Heart right ventricle (tissue), 16 donors: ENCODE results near the gene APOBEC2. TPM values are rescaled to one million over a fixed set of nuclear protein-coding genes. Genes with fewer than 3 reads are reported as not detected.

Experiments
- ATAC-seq, 8 donors: fragments of 200-7000 bp; cut with Tn5 transposase; one replicate each; pipeline ENCODE4 v1.9.1; 2020; ENCODE audit warnings: mild to moderate bottlenecking in 8 of 8, moderate library complexity in 8 of 8, moderate number of reproducible peaks in 1 of 8
- DNase-seq, 2 donors: peaks; one replicate each; pipeline ENCODE4 v3.0.0-alpha.2; 2020
- H3K27ac ChIP-seq, 10 donors: fragments of 200-600 bp; sonication (generic) in 2 of 10; one replicate each; pipeline versions ENCODE4 v1.5.0 to v1.8.0; 2020 to 2022; ENCODE audit warnings: mild to moderate bottlenecking in 3 of 10
- H3K27me3 ChIP-seq, 7 donors: fragments of 200-600 bp; one replicate each; pipeline ENCODE4 v1.8.0; 2021 to 2022; ENCODE audit warnings: mild to moderate bottlenecking in 2 of 7
- H3K36me3 ChIP-seq, 9 donors: fragments of 200-600 bp; sonication (generic) in 1 of 9; one replicate each; pipeline versions ENCODE4 v1.5.0 to v1.8.0; 2020 to 2022; ENCODE audit warnings: mild to moderate bottlenecking in 2 of 9
- H3K4me1 ChIP-seq, 9 donors: fragments of 200-600 bp; sonication (generic) in 1 of 9; one replicate each; pipeline versions ENCODE4 v1.5.0 to v1.8.0; 2020 to 2022; ENCODE audit warnings: mild to moderate bottlenecking in 4 of 9
- H3K4me3 ChIP-seq, 10 donors: fragments of 200-600 bp; sonication (generic) in 2 of 10; one replicate each; pipeline versions ENCODE4 v1.5.0 to v1.8.0; 2020 to 2022; ENCODE audit warnings: mild to moderate bottlenecking in 7 of 10, moderate library complexity in 2 of 10
- H3K9me3 ChIP-seq, 11 donors: fragments of 200-600 bp in 10 of 11; sonication (generic) in 2 of 11; one replicate each; pipeline versions ENCODE4 v1.5.0 to v1.8.0; 2013 to 2022; ENCODE audit warnings: mild to moderate bottlenecking in 2 of 11, control low read depth in 1 of 11, moderate library complexity in 1 of 11
- CTCF ChIP-seq, 9 donors: fragments of 200-600 bp; sonication (generic) in 2 of 9; IDR thresholded peaks; one replicate each; pipeline versions ENCODE4 v1.5.0 to v1.8.0; 2021 to 2022; ENCODE audit warnings: antibody characterized with exemption in 9 of 9, mild to moderate bottlenecking in 5 of 9, moderate library complexity in 1 of 9
- WGBS, 2 donors: extraction: QIAGEN DNeasy Blood & Tissue Kit; methylation state at CpG; one replicate each; pipeline ENCODE4 v1.1.7; 2013; ENCODE audit warnings: inconsistent platforms in 1 of 2; 5-methylcytosine and 5-hydroxymethylcytosine counted together
- intact Hi-C, 10 donors: fragments of 100-400 bp; cut with DNase I; formaldehyde crosslinking; loops; one replicate each; pipeline versions ENCODE4 v1.11.1 to v1.14.2; 2022
- polyA plus RNA-seq, 2 donors: library from polyadenylated mRNA; stranded (reverse); fragments of 200-250 nt; gene quantifications; one replicate each; pipeline ENCODE4 v1.2.3, GENCODE V29; 2013
- total RNA-seq, 10 donors: library from RNA; stranded (reverse); fragmentation: NEBNext Ultra II Directional in 3 of 10; extraction: Animal tissue kit (Norgen Biotek cat#: 25700) in 3 of 10; gene quantifications; one replicate each; pipeline versions ENCODE4 v1.2.1 to v1.2.4, GENCODE V29; 2021 to 2023
- donor health status: Arrhythmogenic right ventricular cardiomyopathy.
- donor health status: ischemic (EF 13 %, LVEDD 7.1; RV severe dilation, severe dysfunction).
- donor health status: healthy with polysubstance abuse.
- donor health status: DM: no; HTN: yes; CAD: no.
- donor health status: DM: no; HTN: no; CAD: no.
- donor health status: ischemic (EF 25% LVEDD 6.9; RV normal size, moderate dysfunction).
- donor health status: ischemic (EF 25% LVEDD 5.7; RV mildly dilated, moderate dysfunction).
- donor health status: healthy.
- donor health status: DM: yes; HTN: yes; CAD: no.
- donor health status: Ischemic cardiomyopathy.
- donor health status: ischemic (EF 35%, LVEDD 5.7; RV mildly dilated, moderate dysfunction).
- donor health status: nonischemic (EF 11% LVEDD 7.7; RV severe dilation, severe dysfunction).
- donor health status: DM: yes; HTN: yes; CAD: no.
- donor health status: PGD.
- donor health status: ischemic (EF 29% LVEDD 5.4; RV normal size, mild dysfunction).
- donor health status: nonischemic (EF 23%, LVEDD 6.1; RV moderate dilation, normal function).

Gene APOBEC2
- total and polyA plus RNA-seq, 12 donors, result 79.0 to 307 (median 218) TPM

GRCh38 chr6:41071923-41072835 is 19.2 kb downstream of the APOBEC2 start, which contains the start of gene OARD1:
TSS of gene OARD1 (minus strand) at chr6:41072356. CDS start at chr6:41071634, 722 bp downstream.
- Histone ChIP-seq H3K4me3 (peak within 1 kb of the TSS; percentile 84 to 98 (median 92)), H3K9me3 (no peaks in the 10 kb centered on the region), H3K36me3 (peaks cover 0 to 35% (median 18%) of the 10 kb centered on the region in 9 donors), H3K4me1 (peaks cover 6 to 43% (median 40%) of the 10 kb centered on the region in 9 donors), H3K27ac (peak within 1 kb of the TSS; percentile 98 to 100 (median 100)), H3K27me3 (no peaks in the 10 kb centered on the region)
- ATAC-seq, result peak; percentile 80 to 92 (median 89)
- TF ChIP-seq CTCF (IDR thresholded peaks at IDR 0.05), result no peak
- WGBS, 2 donors, result 0 to 1% methylated on average over 63 of the region's 63 CpGs
- intact Hi-C loops, result loop anchor here in 2 of 10 donors (5.0 kb wide), 2 partner anchors 215 to 660 kb away; partner anchors contain the start of gene TREM1 (in 1 of the 2)
- peak; percentile 100 for DNase-seq

GRCh38 chr6:41072836-41073202 is 19.8 kb downstream of the APOBEC2 start, which contains the start of gene NFYA:
TSS of gene NFYA (plus strand) at chr6:41072974. CDS start at chr6:41079090, 6,116 bp downstream.
- H3K4me3 ChIP-seq, result peak within 1 kb of the TSS; percentile 84 to 98 (median 92)
- no peaks in the 10 kb centered on the region for H3K9me3 ChIP-seq
- no peaks in the 10 kb centered on the region for H3K27me3 ChIP-seq
- 0 to 1% methylated on average over 28 to 37 of the region's 37 CpGs for WGBS, 2 donors
- intact Hi-C loops, result loop anchor here in 2 of 10 donors (5.0 kb wide), 2 partner anchors 214 to 659 kb away; partner anchors contain the start of gene TREM1 (in 1 of the 2)
- peaks cover 6 to 43% (median 38%) of the 10 kb centered on the region in 9 donors for H3K4me1 ChIP-seq
- peak within 1 kb of the TSS; percentile 98 to 100 (median 100) for H3K27ac ChIP-seq
- H3K36me3 ChIP-seq, result peaks cover 0 to 29% (median 16%) of the 10 kb centered on the region in 9 donors
- no peak for TF ChIP-seq CTCF (IDR thresholded peaks at IDR 0.05)
- ATAC-seq, result peak; percentile 78 to 91 (median 82)
- DNase-seq, result peak in 1 of 2 donors; percentile 100

GRCh38 chr6:41073203-41073967 is 20.4 kb downstream of the APOBEC2 start:
- WGBS, 2 donors, result 0 to 1% methylated on average over 64 to 74 of the region's 74 CpGs
- DNase-seq, result peak; percentile 87 to 90
- peak overlapping the region; percentile 84 to 98 (median 92) for H3K4me3 ChIP-seq
- intact Hi-C loops, result loop anchor here in 2 of 10 donors (5.0 kb wide), 2 partner anchors 214 to 659 kb away; partner anchors contain the start of gene TREM1 (in 1 of the 2)
- H3K36me3 ChIP-seq, result peaks cover 0 to 23% (median 10%) of the 10 kb centered on the region in 9 donors
- peak in 7 of 9 donors; percentile 19 to 53 (median 36) for TF ChIP-seq CTCF (IDR thresholded peaks at IDR 0.05)
- H3K27ac ChIP-seq, result peak overlapping the region; percentile 98 to 100 (median 100)
- peak; percentile 15 to 42 (median 22) for ATAC-seq
- peaks cover 6 to 43% (median 38%) of the 10 kb centered on the region in 9 donors for H3K4me1 ChIP-seq
- no peaks in the 10 kb centered on the region for H3K27me3 ChIP-seq
- H3K9me3 ChIP-seq, result no peaks in the 10 kb centered on the region
